ENCODE data around the gene SRR. TPM values are rescaled to one million over a fixed set of nuclear protein-coding genes. Genes with fewer than 3 reads are reported as not detected.

The SRR gene
- total RNA-seq: 5.5 and 9.6 TPM in 2 replicates

GRCh38 chr17:2303204-2304188 is at the start of gene SRR, which contains the start of gene SMG6:
SRR (plus strand) TSS chr17:2303950; CDS start chr17:2315561, 11,611 bp downstream.
SMG6 (minus strand) TSS chr17:2303785; CDS start chr17:2303720, 65 bp downstream.

GRCh38 chr17:2336215-2336851 is 32.6 kb downstream of the SRR start, which contains the start of gene TSR1:
TSR1 (minus strand) TSS chr17:2336457; CDS start chr17:2336427, 30 bp downstream.

GRCh38 chr17:2336852-2337543 is 33.2 kb downstream of the SRR start, which contains the start of gene SGSM2:
SGSM2 (plus strand) TSS chr17:2337501; CDS start chr17:2337689, 188 bp downstream.

Other genes with a start within 250 kb of the SRR start
- gene HIC1, start 248.8 kb upstream of the SRR start, total RNA-seq: 3.0 and 3.6 TPM in 2 replicates
- 16.4 and 18.3 TPM in 2 replicates for gene SMG6, start 165 bp upstream of the SRR start, total RNA-seq
- 74.4 and 102 TPM in 2 replicates for gene TSR1, start 32.5 kb downstream of the SRR start, total RNA-seq
- gene SGSM2, start 33.6 kb downstream of the SRR start, total RNA-seq: 17.1 and 40.0 TPM in 2 replicates
- gene MNT, start 97.1 kb downstream of the SRR start, total RNA-seq: 7.0 and 7.5 TPM in 2 replicates
- gene METTL16, start 207.9 kb downstream of the SRR start, total RNA-seq: 14.5 and 21.1 TPM in 2 replicates

Data from tracheal epithelial cell (primary cell).